ENCODE results near the gene WDR37. TPM values are rescaled to one million over a fixed set of nuclear protein-coding genes. Genes with fewer than 3 reads are reported as not detected.
"Not testable (repeated sequence)": the region's sequence is repeated elsewhere in the genome, so short reads cannot be mapped to it uniquely, and the experiment has no call there.

WDR37 gene
- polyA plus RNA-seq, 1 donor (not counting 4 experiments of a cell fraction or from before 2014, with no cell fraction given): 16.0 TPM

DNA sequence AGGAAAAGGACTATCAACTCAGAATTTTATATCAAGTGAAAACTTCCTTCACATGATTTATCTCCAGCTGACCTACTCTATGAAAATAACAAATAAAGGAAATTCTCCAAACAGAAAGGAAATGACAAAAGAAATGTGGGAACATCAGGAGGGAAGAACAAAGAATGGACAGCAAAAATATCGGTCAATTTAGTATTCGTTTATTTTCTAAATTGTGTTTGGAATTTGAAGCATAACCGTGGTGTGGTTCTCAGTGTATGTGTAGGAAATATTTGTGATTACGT is 8.7 kb downstream of the WDR37 start:
- H2AFZ ChIP-seq (ENCODE audit: control insufficient read depth, low read length): no peak overlapping the region
- H3K9me3 ChIP-seq (ENCODE audit: control insufficient read depth, low read depth, low read length): no peaks in the 10 kb centered on the region
- H3K4me1 ChIP-seq (ENCODE audit: control insufficient read depth, extremely low read depth, insufficient read depth, low read length): peaks cover 32% of the 10 kb centered on the region
- no peaks in the 10 kb centered on the region for H3K27me3 ChIP-seq (ENCODE audit: control insufficient read depth, extremely low read depth, insufficient read depth, low read length)
- no peak overlapping the region for H3K4me2 ChIP-seq (ENCODE audit: control insufficient read depth, extremely low read depth, insufficient read depth, low read depth, low read length)
- H4K20me1 ChIP-seq (ENCODE audit: control insufficient read depth, extremely low read depth, insufficient read depth, low read length): no peaks in the 10 kb centered on the region
- dilution Hi-C loops (cut with MboI; ENCODE audit: extremely low pct_ligation_motif_present, low sequenced_read_pairs): no loop called here
- DNase-seq (ENCODE audit: low read depth, low spot score): no peak
- TF ChIP-seq, protein P1, sequence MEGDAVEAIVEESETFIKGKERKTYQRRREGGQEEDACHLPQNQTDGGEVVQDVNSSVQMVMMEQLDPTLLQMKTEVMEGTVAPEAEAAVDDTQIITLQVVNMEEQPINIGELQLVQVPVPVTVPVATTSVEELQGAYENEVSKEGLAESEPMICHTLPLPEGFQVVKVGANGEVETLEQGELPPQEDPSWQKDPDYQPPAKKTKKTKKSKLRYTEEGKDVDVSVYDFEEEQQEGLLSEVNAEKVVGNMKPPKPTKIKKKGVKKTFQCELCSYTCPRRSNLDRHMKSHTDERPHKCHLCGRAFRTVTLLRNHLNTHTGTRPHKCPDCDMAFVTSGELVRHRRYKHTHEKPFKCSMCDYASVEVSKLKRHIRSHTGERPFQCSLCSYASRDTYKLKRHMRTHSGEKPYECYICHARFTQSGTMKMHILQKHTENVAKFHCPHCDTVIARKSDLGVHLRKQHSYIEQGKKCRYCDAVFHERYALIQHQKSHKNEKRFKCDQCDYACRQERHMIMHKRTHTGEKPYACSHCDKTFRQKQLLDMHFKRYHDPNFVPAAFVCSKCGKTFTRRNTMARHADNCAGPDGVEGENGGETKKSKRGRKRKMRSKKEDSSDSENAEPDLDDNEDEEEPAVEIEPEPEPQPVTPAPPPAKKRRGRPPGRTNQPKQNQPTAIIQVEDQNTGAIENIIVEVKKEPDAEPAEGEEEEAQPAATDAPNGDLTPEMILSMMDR (optimal IDR thresholded peaks at IDR 0.05 in 1 of 3, IDR thresholded peaks at IDR 0.05 in 1 of 3, conservative IDR thresholded peaks at IDR 0.05 in 1 of 3; ENCODE audit: extremely low read depth in 1 of 3, insufficient read depth in 2 of 3, low read length in 3 of 3): no peak
- TF ChIP-seq EZH2 (IDR thresholded peaks at IDR 0.05; ENCODE audit: low read length): no peak
- FAIRE-seq: no peak
- no peaks in the 10 kb centered on the region for H3K9me1 ChIP-seq (ENCODE audit: control insufficient read depth, extremely low read depth, insufficient read depth, low read length)
- peaks cover 66% of the 10 kb centered on the region for H3K79me2 ChIP-seq (ENCODE audit: control insufficient read depth, insufficient read depth, low read length)
- peaks cover 0 to 8% of the 10 kb centered on the region in 2 experiments for H3K36me3 ChIP-seq (ENCODE audit: control insufficient read depth in 2 of 2, extremely low read depth in 1 of 2, insufficient read depth in 2 of 2, low read length in 2 of 2)
- no peak overlapping the region for H3K27ac ChIP-seq (ENCODE audit: control insufficient read depth, insufficient read depth, low read length)
- H3K4me3 ChIP-seq (ENCODE audit: control insufficient read depth in 2 of 3, extremely low read depth in 1 of 3, insufficient read depth in 2 of 3, low read depth in 1 of 3, low read length in 3 of 3): no peak overlapping the region
- H3K9ac ChIP-seq (ENCODE audit: control insufficient read depth, extremely low read depth, insufficient read depth, low read length): no peak overlapping the region

DNA sequence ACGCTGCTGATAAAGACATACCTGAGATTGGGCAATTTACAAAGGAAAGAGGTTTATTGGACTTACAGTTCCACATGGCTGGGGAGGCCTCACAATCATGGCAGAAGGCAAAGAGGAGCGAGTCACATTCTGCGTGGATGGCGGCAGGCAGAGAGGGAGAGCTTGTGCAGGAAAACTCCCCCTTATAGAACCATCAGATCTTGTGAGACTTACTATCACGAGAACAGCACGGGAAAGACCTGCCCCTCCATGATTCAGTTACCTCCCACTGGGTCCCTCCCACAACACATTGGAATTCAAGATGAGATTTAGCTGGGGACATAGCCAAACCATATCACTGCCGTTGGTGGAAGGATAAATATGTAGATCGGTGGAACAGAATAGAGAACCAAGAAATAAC is 10.5 kb downstream of the WDR37 start:
- FAIRE-seq; H3K4me3 ChIP-seq (ENCODE audit: control insufficient read depth in 2 of 3, extremely low read depth in 1 of 3, insufficient read depth in 2 of 3, low read depth in 1 of 3, low read length in 3 of 3); H3K4me2 ChIP-seq (ENCODE audit: control insufficient read depth, extremely low read depth, insufficient read depth, low read depth, low read length); H3K27ac ChIP-seq (ENCODE audit: control insufficient read depth, insufficient read depth, low read length); H2AFZ ChIP-seq (ENCODE audit: control insufficient read depth, low read length); H3K9ac ChIP-seq (ENCODE audit: control insufficient read depth, extremely low read depth, insufficient read depth, low read length); H3K9me3 ChIP-seq (ENCODE audit: control insufficient read depth, low read depth, low read length); H3K36me3 ChIP-seq (ENCODE audit: control insufficient read depth in 2 of 2, extremely low read depth in 1 of 2, insufficient read depth in 2 of 2, low read length in 2 of 2); H3K9me1 ChIP-seq (ENCODE audit: control insufficient read depth, extremely low read depth, insufficient read depth, low read length); H3K27me3 ChIP-seq (ENCODE audit: control insufficient read depth, extremely low read depth, insufficient read depth, low read length); DNase-seq (ENCODE audit: low read depth, low spot score); H4K20me1 ChIP-seq (ENCODE audit: control insufficient read depth, extremely low read depth, insufficient read depth, low read length); dilution Hi-C loops (cut with MboI; ENCODE audit: extremely low pct_ligation_motif_present, low sequenced_read_pairs): not testable (repeated sequence)
- Histone ChIP-seq H3K4me1 (ENCODE audit: control insufficient read depth, extremely low read depth, insufficient read depth, low read length) (peaks cover 20% of the 10 kb centered on the region), H3K79me2 (ENCODE audit: control insufficient read depth, insufficient read depth, low read length) (peaks cover 60% of the 10 kb centered on the region)
